ENCODE data around the gene UBE2E2.

UBE2E2 gene

DNA sequence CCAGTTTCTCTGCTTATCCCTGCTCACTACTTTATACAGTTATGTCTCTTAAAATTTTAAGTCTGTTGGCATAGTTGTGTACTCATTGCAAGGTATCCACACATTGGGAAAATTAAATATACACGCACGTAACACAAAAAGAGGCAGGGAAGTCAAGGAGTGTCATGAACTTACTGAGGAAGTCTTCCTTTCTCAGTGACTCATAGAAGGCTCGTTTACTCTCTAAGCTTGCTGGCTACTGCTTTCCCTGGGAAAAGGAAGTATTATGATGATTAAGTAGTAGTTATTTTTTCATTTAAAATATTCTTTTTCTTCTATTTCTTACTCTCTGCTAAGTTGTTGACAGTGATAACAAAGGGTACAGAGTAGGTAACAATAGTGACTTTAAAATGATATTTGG lies 287.3 kb downstream of the UBE2E2 start:
- no peaks in the 10 kb centered on the region for H4K20me1 ChIP-seq (ENCODE audit: insufficient read depth, low read length)
- H3K9me3 ChIP-seq (ENCODE audit: insufficient read depth, low read length, severe bottlenecking), result peaks cover 15% of the 10 kb centered on the region
- no peaks in the 10 kb centered on the region for H3K27me3 ChIP-seq (ENCODE audit: insufficient read depth, low read length, poor library complexity)
- no peak overlapping the region for H3K9ac ChIP-seq (ENCODE audit: low read depth, low read length)
- H3K4me3 ChIP-seq (ENCODE audit: low read depth in 1 of 2, low read length in 2 of 2), result no peak overlapping the region
- H3K27ac ChIP-seq (ENCODE audit: low read length), result no peak overlapping the region
- no peaks in the 10 kb centered on the region for H3K4me1 ChIP-seq (ENCODE audit: insufficient read depth, low read length)
- H2AFZ ChIP-seq (ENCODE audit: low read depth, low read length), result no peak overlapping the region
- H3K36me3 ChIP-seq (ENCODE audit: insufficient read depth, low read length), result no peaks in the 10 kb centered on the region
- ATAC-seq (ENCODE audit: insufficient read depth, low read depth) (no peak), DNase-seq (no peak)
- no peak overlapping the region for H3K4me2 ChIP-seq (ENCODE audit: insufficient read depth, low read length)
- TF ChIP-seq, protein P1, sequence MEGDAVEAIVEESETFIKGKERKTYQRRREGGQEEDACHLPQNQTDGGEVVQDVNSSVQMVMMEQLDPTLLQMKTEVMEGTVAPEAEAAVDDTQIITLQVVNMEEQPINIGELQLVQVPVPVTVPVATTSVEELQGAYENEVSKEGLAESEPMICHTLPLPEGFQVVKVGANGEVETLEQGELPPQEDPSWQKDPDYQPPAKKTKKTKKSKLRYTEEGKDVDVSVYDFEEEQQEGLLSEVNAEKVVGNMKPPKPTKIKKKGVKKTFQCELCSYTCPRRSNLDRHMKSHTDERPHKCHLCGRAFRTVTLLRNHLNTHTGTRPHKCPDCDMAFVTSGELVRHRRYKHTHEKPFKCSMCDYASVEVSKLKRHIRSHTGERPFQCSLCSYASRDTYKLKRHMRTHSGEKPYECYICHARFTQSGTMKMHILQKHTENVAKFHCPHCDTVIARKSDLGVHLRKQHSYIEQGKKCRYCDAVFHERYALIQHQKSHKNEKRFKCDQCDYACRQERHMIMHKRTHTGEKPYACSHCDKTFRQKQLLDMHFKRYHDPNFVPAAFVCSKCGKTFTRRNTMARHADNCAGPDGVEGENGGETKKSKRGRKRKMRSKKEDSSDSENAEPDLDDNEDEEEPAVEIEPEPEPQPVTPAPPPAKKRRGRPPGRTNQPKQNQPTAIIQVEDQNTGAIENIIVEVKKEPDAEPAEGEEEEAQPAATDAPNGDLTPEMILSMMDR (IDR thresholded peaks at IDR 0.05; ENCODE audit: borderline replicate concordance, extremely low read depth, low read length, poor library complexity, severe bottlenecking), result no peak
- TF ChIP-seq EZH2 (IDR thresholded peaks at IDR 0.05; ENCODE audit: borderline replicate concordance, low read depth, low read length, severe bottlenecking), result no peak
- H3K79me2 ChIP-seq (ENCODE audit: insufficient read depth, low read length), result no peaks in the 10 kb centered on the region

DNA sequence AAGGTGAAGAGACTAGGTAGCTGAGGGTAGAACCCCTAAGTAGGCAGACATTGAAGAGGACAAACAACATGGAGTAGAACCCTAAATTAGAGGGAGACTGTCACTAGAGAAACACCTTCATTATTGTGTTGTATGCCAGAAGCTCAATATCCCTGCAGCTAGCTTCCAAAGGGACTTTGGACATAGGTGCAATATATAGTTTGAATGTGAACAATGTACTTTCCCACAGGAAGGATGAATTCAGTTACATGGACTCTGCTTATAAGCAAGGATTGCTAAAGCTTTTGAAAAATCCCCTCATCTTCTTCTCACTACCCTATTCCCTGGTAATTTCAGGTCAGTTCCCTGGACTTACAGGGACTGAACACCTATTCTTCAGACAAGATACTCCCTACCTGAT lies 288.9 kb downstream of the UBE2E2 start:
- H3K27ac ChIP-seq (ENCODE audit: low read length), result no peak overlapping the region
- H3K27me3 ChIP-seq (ENCODE audit: insufficient read depth, low read length, poor library complexity), result no peaks in the 10 kb centered on the region
- TF ChIP-seq, protein P1 (IDR thresholded peaks at IDR 0.05; ENCODE audit: borderline replicate concordance, extremely low read depth, low read length, poor library complexity, severe bottlenecking), result no peak
- TF ChIP-seq EZH2 (IDR thresholded peaks at IDR 0.05; ENCODE audit: borderline replicate concordance, low read depth, low read length, severe bottlenecking), result no peak
- no peaks in the 10 kb centered on the region for H3K36me3 ChIP-seq (ENCODE audit: insufficient read depth, low read length)
- H3K79me2 ChIP-seq (ENCODE audit: insufficient read depth, low read length), result no peaks in the 10 kb centered on the region
- H3K4me1 ChIP-seq (ENCODE audit: insufficient read depth, low read length), result no peaks in the 10 kb centered on the region
- H2AFZ ChIP-seq (ENCODE audit: low read depth, low read length), result no peak overlapping the region
- no peak overlapping the region for H3K4me3 ChIP-seq (ENCODE audit: low read depth in 1 of 2, low read length in 2 of 2)
- no peak overlapping the region for H3K4me2 ChIP-seq (ENCODE audit: insufficient read depth, low read length)
- H4K20me1 ChIP-seq (ENCODE audit: insufficient read depth, low read length), result no peaks in the 10 kb centered on the region
- ATAC-seq (ENCODE audit: insufficient read depth, low read depth) (no peak), DNase-seq (no peak)
- H3K9ac ChIP-seq (ENCODE audit: low read depth, low read length), result no peak overlapping the region
- H3K9me3 ChIP-seq (ENCODE audit: insufficient read depth, low read length, severe bottlenecking), result peaks cover 2% of the 10 kb centered on the region

- DNase-seq (no peak), ATAC-seq (ENCODE audit: insufficient read depth, low read depth) (no peak)
- no peaks in the 10 kb centered on the region for H3K36me3 ChIP-seq (ENCODE audit: insufficient read depth, low read length)
- TF ChIP-seq EZH2 (IDR thresholded peaks at IDR 0.05; ENCODE audit: borderline replicate concordance, low read depth, low read length, severe bottlenecking), result no peak
- TF ChIP-seq, protein P1 (IDR thresholded peaks at IDR 0.05; ENCODE audit: borderline replicate concordance, extremely low read depth, low read length, poor library complexity, severe bottlenecking), result no peak
- no peaks in the 10 kb centered on the region for H3K4me1 ChIP-seq (ENCODE audit: insufficient read depth, low read length)
- no peak overlapping the region for H3K4me2 ChIP-seq (ENCODE audit: insufficient read depth, low read length)
- no peaks in the 10 kb centered on the region for H4K20me1 ChIP-seq (ENCODE audit: insufficient read depth, low read length)
- no peaks in the 10 kb centered on the region for H3K79me2 ChIP-seq (ENCODE audit: insufficient read depth, low read length)
- no peak overlapping the region for H3K9ac ChIP-seq (ENCODE audit: low read depth, low read length)
- no peak overlapping the region for H3K27ac ChIP-seq (ENCODE audit: low read length)
- no peaks in the 10 kb centered on the region for H3K9me3 ChIP-seq (ENCODE audit: insufficient read depth, low read length, severe bottlenecking)
- H3K27me3 ChIP-seq (ENCODE audit: insufficient read depth, low read length, poor library complexity), result no peaks in the 10 kb centered on the region
- no peak overlapping the region for H3K4me3 ChIP-seq (ENCODE audit: low read depth in 1 of 2, low read length in 2 of 2)
- no peak overlapping the region for H2AFZ ChIP-seq (ENCODE audit: low read depth, low read length)
Measured at GRCh38 chr3:23493889-23494288, 290.8 kb downstream of the UBE2E2 start.

- no peak overlapping the region for H3K4me2 ChIP-seq (ENCODE audit: insufficient read depth, low read length)
- no peaks in the 10 kb centered on the region for H4K20me1 ChIP-seq (ENCODE audit: insufficient read depth, low read length)
- no peak overlapping the region for H3K27ac ChIP-seq (ENCODE audit: low read length)
- no peak for ATAC-seq (ENCODE audit: insufficient read depth, low read depth)
- no peak for TF ChIP-seq EZH2 (IDR thresholded peaks at IDR 0.05; ENCODE audit: borderline replicate concordance, low read depth, low read length, severe bottlenecking)
- TF ChIP-seq, protein P1 (IDR thresholded peaks at IDR 0.05; ENCODE audit: borderline replicate concordance, extremely low read depth, low read length, poor library complexity, severe bottlenecking), result no peak
- no peak overlapping the region for H3K9ac ChIP-seq (ENCODE audit: low read depth, low read length)
- no peaks in the 10 kb centered on the region for H3K27me3 ChIP-seq (ENCODE audit: insufficient read depth, low read length, poor library complexity)
- no peak for DNase-seq
- H3K4me1 ChIP-seq (ENCODE audit: insufficient read depth, low read length), result no peaks in the 10 kb centered on the region
- no peaks in the 10 kb centered on the region for H3K9me3 ChIP-seq (ENCODE audit: insufficient read depth, low read length, severe bottlenecking)
- no peak overlapping the region for H2AFZ ChIP-seq (ENCODE audit: low read depth, low read length)
- no peaks in the 10 kb centered on the region for H3K79me2 ChIP-seq (ENCODE audit: insufficient read depth, low read length)
- H3K4me3 ChIP-seq (ENCODE audit: low read depth in 1 of 2, low read length in 2 of 2), result no peak overlapping the region
- H3K36me3 ChIP-seq (ENCODE audit: insufficient read depth, low read length), result no peaks in the 10 kb centered on the region
Measured at GRCh38 chr3:23494967-23495366, 291.8 kb downstream of the UBE2E2 start.
